CD4-positive, alpha-beta T cell treated with Interleukin-21 for 1 hour (primary cell): ENCODE results near the gene CTPS2.

ENCODE experiments used
- DNase-seq: peaks from one replicate; pipeline ENCODE4 v3.0.0-alpha.2; 2020

Gene CTPS2

DNA sequence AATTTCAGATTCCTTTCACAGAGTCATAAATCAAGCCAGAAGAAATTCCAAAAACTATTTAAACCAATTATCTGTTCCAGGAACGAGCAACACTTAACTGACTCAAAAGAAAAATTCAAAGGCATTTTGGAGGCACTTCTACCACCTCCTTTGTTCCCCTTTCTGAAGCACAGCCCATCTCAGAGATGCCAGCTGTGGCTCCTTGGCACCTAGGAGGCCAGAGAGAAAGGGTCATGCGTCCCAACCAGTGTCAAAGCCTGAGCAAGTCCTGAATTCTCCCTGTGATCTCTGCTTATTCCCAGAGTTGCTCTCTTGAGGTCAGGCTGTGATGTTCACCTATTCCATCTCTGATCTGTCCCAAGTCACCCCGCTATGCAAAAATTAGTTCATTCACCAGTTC, 167.5 kb downstream of the CTPS2 start:
- no peak for DNase-seq
